HTERT RPE-1 (cell line): ENCODE data around the gene NDUFV3.
"Not testable (repeated sequence)": the region's sequence is repeated elsewhere in the genome, so short reads cannot be mapped to it uniquely, and the experiment has no call there.

Source experiments
- in situ Hi-C: fragments of 300-500 bp; cut with MboI; formaldehyde crosslinking; loops from 4 replicates; pipeline ENCODE4 v1.14.3; 2020; ENCODE audit warnings: low sequenced_read_pairs

NDUFV3 gene

GRCh38 chr21:42855937-42856335, 37.2 kb upstream of the NDUFV3 start:
- in situ Hi-C loops: no loop called here

- in situ Hi-C loops: no loop called here
These were observed 35.9 kb upstream of the NDUFV3 start for GRCh38 chr21:42857216-42857615.

GRCh38 chr21:42858185-42858847, 34.8 kb upstream of the NDUFV3 start:
- in situ Hi-C loops: no loop called here

DNA sequence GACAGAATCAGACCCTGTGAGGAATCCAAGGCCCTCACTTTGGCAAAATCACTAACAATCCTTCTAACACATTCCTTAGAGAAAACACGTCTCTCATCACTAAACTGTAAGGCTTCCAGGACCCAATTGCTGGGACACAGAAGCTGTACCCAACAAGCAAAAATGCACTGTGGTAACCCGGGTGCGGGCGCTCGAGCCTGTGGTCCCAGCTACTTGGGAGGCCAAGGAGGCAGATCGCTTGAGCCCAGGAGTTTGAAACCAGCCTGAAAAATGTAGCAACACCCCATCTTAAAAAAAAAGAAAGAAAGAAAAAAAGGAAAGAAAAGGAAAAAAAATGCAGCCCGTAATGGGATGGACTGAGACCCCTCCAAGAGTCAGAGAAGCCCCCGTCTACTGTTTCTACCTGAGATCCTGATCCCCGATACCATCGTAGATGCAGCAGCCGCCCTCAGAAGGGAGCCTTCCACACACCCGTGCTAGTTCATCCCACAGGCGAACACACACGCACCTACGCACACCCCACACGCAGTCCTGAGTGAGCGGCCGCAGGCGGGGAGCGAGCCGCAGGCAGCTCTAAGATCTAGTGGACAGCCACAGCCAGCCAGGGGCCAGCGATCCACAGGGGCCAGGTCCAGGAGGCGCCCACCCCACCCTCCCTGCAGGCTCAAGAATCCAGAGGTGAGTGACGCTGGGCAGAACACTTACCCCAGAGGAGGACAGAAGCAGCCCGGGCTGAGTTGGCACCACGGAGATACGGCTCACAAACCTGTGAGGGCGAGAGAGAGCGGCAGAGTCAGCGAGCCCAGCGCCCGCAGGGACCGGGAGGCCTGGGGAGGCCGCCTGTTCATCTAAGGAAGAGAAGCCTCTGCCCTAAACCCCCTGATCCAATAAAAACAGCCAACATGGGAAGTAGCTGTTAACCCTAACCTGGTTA, 33.9 kb upstream of the NDUFV3 start:
- in situ Hi-C loops: no loop called here

DNA sequence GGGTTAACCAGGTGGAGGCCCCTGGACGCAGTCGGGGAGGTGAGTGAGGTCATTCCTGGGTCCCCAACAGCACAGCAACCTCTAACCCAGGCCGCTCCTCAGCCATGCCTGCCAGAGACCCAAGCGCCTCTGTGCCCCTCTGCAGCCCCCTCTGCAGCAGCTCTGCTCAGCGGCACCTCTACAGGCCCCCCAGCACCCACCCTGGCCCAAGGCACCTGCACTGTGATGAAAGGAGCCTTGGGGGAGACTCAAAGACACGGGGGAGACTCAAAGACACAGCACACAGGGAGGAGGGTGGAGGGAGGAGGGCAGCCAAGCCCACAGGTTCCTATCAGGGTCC, 33.2 kb upstream of the NDUFV3 start:
- in situ Hi-C loops: no loop called here

DNA sequence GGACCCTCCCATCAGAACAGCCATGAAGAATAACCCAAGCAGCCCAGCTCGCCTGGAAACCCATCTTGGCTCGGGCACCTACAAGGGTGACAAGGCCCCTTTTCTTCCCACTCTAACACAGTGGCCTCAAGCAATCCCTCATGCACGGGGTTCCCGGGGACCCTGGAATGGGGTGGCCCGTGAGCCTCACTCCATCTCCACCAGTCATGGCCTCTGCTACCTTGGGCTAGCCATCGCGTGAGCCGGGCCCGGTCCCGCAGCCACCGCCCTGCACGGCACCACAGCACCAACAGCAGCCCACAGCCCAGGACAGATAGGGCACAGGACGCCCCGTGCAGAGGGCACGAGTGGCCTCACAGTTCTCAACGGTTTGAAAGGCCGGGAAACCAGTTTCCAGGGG, 32.8 kb upstream of the NDUFV3 start:
- in situ Hi-C loops: no loop called here

- in situ Hi-C loops: no loop called here
These were observed 31.7 kb upstream of the NDUFV3 start for GRCh38 chr21:42861311-42861847.

DNA sequence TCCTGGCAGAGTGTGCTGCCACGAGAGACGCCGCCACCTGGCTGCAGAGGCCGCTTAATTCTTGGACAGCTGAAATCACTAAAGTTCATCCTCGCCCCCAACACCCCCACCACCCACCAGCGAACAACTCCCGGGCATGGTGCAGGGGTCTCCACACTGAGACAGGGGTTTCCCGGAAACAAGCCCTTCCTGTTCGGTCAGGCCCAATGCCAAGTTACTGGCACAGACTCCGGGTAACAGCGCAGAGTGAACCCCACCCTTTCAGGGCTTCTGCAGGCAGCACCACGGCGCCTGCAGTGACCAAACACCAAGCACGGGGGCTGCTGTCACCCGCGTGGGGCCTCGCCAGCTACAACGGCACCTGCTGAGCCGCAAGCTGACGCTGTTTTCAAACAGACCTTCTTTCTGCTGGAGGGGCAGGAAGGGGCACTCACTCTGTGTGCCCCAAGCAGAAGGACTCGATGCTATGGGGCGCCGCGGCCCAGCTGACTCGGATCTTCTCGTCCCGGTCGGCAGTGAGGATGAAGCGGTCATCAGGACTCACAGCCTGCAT, 31.2 kb upstream of the NDUFV3 start:
- in situ Hi-C loops: no loop called here

GRCh38 chr21:42862774-42863503, 30.2 kb upstream of the NDUFV3 start:
- in situ Hi-C loops: no loop called here

- in situ Hi-C loops: no loop called here
These were observed 29.6 kb upstream of the NDUFV3 start for GRCh38 chr21:42863504-42863870.

DNA sequence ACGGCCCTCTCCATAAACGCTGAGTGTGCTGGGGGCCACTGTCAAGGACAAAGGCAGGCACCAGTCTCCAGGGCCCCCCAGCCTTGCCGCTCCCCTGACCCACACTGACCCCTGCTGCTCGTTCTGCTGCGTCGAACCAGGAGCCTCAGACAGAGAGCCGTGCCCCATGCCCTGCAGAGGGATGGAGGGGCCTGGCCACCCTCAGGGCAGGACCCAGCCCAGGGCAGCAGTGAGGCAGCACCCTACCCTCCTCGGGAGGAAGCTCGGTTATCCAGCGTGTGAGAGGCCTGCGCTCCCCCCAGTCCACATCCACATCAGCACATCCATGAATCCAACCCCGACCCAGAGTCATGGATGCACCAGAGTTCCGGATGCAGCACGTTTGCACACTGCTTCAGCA, 28.8 kb upstream of the NDUFV3 start:
- in situ Hi-C loops: no loop called here

DNA sequence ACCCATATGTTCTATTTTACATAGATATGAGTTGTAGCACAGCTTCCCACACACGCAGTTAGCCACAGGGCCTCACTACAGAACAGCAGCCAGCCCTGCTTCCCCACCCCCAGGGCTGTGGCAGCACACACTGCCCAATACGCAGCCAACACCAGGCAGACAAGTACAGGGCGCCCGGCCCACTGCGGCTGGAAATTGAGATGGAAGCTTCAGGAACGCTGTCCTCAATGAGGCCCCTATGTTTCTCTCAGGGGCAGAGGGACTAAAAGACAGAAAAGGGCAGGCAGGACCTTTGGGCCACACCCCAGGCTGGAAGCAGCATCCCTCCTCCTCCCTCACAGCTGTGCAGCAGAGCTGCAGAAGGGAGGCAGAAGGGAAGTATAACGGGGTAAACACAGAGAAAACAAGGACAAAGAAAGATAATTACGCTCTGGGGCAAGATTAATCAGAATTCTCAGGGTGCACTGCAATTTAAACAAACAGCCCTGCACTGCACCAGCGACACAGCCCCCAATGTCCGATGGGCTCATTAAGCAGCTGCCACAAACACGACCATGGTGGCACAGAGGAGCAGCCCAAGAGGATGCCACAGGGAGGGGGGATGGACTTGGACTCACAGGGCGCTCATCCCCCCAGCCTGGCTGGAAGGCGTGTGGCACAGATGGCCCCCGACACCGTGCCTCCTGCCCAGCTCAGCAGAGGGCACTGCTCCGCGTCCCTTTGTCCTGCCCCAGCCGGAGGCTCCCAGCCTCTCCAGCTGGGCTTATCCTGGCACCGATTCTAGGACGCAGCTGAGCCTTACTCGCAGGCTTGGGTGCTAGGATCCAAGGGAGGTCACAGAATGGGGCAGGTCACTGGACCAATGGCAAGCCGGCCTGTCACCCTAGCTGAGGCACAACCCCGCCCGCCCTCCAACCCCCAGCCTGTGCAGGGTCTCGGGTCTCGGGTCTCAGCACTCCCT, 28.0 kb upstream of the NDUFV3 start:
- in situ Hi-C loops: no loop called here

GRCh38 chr21:42865776-42866160, 27.3 kb upstream of the NDUFV3 start:
- in situ Hi-C loops: no loop called here

DNA sequence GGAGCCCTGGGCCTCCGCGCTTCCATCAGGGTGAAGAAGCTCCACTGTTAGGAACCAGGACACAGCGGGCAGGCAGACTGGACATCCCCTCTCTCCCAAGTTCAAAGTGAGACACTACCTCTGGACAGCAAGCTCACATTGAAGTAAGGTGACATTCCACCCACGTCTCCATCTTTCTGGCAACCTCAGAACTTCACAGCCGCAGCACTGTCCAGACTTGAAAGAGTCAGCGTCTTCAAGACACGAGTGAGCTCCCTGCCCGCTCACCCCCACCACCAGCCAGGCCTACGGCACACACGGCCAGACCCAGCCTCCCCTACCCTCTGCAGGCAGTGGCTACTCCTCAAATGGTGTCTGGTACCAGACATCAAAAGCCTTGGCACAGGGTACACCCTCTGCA, 24.9 kb upstream of the NDUFV3 start:
- in situ Hi-C loops: no loop called here

- in situ Hi-C loops: no loop called here
These were observed 20.0 kb upstream of the NDUFV3 start for GRCh38 chr21:42873096-42873495.

DNA sequence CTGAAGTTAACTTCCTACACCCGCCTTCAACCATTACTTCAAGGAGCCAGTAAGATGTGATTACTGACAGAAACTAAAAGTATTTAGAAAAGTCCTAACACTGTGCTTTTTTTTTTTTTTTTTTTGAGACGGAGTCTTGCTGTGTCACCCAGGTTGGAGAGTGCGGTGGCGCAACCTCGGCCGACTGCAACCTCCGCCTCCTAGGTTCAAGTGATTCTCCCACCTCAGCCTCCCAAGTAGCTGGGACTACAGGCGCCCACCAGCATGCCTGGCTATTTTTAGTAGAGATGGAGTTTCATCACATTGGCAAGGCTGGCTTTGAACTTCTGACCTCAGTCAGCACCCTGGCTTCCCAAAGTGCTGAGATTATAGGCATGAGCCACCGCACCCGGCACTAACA, 17.3 kb upstream of the NDUFV3 start:
- in situ Hi-C loops: not testable (repeated sequence)

- in situ Hi-C loops: no loop called here
These were observed 14.5 kb upstream of the NDUFV3 start for GRCh38 chr21:42878678-42878992.

DNA sequence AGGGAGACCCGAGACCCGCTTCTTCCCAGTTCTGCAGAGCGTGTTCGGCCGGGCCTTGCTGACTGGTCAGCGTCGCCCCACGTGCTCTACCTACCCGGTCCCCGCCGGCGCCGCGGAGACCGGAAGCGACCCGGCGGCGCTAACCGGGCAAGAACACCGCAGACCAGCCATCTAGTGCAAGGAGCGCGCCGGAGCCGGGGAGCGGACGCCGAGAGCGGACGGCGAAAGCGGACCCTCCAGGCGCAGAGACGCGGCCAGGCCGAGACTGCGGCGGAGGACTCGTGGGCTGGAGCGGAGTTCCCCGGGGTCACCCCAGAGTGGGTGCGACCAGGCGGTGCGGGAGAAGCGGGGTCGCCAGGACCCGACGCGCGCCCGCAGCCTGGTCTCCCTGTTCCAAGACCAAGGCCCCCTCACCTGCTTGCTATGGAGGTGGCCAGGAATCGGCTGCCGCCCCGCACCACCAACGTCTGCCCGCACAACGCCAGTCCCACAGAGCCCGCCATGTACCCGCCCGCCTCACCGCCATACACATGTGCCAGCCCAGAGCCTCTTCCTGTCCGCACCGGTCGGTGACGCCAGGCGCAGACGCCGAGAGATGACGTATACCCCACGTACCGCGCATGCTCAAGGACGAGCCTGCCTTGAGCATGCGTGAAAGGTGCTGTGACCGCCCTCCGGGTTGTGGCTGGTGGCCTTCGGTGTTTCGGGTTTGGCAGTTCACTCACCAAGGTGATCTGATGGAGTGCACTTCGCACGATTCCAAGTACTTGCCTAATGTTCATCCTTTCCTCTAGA, 13.9 kb upstream of the NDUFV3 start, which contains the start of gene WDR4:
Gene WDR4 (minus strand): TSS at position 547 of the 795 bp plus-strand sequence. CDS start 44 bp downstream, at position 503.
- in situ Hi-C loops: no loop called here

GRCh38 chr21:42880352-42880751, 12.8 kb upstream of the NDUFV3 start:
- in situ Hi-C loops: no loop called here
